Fibroblast of the conjunctiva (primary cell): ENCODE results near the gene DEF6.

Source experiments
- DNase-seq: peaks from one replicate; pipeline ENCODE4 v3.0.0-alpha.2; 2010; ENCODE audit warnings: low read depth

The DEF6 gene

GRCh38 chr6:35351422-35351821, 53.8 kb downstream of the DEF6 start:
- no peak for DNase-seq

DNA sequence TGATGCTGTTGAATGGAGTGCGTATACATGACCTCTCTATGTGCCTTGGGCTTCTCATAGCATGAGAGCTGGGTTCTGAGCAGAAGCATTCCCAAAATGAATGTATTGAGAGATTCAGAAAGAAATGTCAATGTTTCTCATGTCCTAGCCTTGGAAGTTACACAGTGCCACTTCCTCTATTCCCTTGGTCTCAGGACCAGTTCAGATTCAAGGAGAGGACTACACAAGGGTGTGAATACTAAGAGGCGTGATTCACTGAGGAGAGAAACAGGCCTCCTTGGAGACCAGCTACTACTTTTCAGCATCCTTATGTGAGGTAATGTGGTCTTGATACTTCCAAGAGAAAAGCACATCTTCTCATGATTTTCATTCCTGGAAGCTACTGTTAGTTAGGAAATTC, 55.1 kb downstream of the DEF6 start:
- DNase-seq: no peak

- DNase-seq: no peak
These were observed 56.9 kb downstream of the DEF6 start for GRCh38 chr6:35354361-35355135.

- DNase-seq: no peak
These were observed 58.8 kb downstream of the DEF6 start for GRCh38 chr6:35356391-35356790.

DNA sequence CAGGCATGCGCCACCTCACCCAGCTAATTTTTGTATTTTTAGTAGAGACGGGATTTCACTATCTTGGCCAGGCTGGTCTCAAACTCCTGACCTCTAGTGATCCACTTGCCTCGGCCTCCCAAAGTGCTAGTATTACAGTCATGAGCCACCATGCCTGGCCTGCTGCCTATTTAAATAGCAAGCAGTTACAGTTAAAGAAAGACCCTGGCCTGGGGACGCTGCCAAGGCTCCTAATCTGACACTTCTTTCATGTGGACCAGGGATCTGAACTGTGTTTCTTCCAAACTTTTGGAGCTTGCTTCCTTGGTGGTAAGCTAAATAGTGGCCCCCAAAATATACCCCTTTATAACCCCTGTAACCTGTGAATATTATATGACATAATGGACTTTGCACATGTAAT, 60.1 kb downstream of the DEF6 start:
- DNase-seq: no peak

GRCh38 chr6:35358086-35358485, 60.5 kb downstream of the DEF6 start:
- no peak for DNase-seq

GRCh38 chr6:35359346-35359743, 61.7 kb downstream of the DEF6 start:
- DNase-seq: no peak

DNA sequence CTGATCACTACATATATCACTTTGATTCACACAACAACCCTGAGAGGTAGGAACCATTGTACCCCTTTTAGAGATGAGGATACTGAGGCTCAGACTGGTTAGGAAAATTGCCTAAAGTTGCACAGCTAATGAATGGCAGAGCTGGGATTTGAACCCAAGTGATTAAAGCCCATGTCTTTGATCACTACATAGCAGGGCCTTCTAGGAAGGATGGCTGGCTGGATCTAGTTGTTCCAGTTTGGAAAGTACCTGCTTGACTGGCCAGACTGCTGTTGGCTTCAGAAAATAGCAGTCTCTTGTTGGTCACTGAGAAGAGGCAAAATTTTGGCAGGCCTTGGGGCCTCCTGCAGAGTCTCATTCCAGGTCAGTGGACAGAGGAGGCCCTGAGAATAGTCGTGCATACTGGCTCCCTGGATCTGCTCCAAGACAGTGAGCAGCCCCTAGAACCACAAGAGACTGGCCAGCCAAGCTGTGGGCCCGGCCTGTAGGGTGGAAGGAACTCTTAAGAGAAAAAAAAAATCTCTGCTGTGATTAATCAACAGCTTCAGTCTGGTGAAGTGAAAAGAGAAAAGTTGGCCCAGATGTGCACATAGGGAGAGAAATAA, 62.2 kb downstream of the DEF6 start:
- DNase-seq: peak; percentile 80

- no peak for DNase-seq
These were observed 62.9 kb downstream of the DEF6 start for GRCh38 chr6:35360349-35361138.

- DNase-seq: no peak
These were observed 64.6 kb downstream of the DEF6 start for GRCh38 chr6:35362200-35362599.

DNA sequence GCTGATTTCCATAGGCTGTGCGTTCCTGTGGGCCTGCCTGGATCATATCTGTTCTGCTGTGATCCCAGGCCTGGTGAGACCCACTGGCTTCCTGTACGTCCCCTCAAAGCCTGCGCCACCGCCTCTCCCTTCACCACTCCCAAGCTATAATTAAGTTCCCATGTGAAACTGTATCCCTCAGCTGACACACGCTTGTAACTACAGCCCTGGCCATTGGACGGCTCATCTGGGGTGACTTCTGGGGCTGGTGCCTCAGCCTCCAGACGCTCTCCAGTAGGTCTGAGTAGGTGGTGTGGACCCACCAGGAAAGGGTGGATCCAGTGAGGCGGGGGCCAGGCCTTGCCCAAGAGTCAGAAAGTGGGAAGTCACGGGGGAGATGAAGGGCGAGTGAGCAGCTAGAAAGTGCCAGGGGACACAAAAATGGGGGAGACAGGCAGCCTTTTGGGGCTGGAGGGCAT, 65.7 kb downstream of the DEF6 start:
- DNase-seq: peak; percentile 76

DNA sequence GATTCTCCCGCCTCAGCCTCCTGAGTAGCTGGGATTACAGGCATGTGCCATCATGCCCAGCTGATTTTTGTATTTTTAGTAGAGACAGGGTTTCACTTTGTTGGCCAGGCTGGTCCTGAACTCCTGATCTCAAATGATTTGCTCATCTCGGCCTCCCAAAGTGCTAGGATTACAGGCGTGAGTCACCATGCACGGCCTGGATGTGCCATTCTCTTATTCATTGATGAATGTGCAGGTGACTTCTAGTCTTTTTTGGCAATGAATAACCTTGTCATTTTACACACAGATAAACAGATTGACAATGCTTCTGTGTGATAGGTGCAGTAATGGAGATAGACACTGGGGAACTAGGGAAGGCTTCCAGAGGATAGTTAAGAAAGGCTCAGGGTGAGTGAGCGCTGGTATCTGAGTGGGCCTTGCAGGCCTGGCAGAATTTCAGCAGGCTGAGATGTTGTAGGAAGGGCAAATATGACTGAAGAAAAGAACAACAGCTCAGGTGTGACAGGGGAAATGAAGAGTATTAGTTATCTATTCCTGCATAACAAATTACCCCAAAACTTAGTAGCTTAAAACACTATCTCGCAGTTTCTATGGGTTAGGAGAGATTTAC, 68.1 kb downstream of the DEF6 start:
- DNase-seq: no peak

DNA sequence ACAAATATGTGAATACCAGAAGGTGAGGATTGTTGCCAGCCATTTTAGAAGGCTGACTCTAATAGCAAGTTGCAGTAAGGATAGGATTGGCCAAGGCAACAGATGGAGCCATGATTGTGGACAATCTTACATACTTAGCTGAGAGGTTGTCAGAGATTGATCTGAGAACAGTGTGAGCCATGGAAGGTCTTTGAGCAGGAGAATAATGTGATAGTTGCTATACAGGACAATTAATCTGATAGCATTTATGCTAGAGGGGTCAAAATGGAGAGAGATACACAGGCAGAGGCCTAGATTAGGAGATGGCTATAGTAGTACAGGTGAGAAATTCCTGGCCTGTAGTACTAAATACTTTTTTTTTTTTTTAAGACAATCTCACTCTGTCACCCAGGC, 68.6 kb downstream of the DEF6 start:
- DNase-seq: no peak

DNA sequence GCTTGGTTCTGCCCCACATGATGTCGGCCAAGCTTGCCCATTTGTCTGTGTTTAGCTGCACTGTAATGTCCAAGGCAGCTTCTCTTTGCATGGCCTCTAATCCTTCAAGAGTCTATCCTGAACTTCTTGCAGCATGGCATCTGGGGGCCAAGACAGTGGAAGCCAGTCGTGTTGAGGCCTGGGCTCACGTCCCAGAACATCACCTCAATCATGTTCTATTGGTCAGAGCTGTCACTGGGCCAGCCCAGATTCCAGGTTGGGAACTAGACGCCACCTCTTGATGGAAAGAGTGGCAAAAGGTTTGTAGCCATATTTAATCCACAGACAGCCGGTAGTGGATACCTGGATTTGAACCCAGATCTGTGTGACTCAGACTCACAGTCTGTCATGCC, 70.0 kb downstream of the DEF6 start:
- DNase-seq: no peak

GRCh38 chr6:35368038-35368887, 70.6 kb downstream of the DEF6 start:
- no peak for DNase-seq

DNA sequence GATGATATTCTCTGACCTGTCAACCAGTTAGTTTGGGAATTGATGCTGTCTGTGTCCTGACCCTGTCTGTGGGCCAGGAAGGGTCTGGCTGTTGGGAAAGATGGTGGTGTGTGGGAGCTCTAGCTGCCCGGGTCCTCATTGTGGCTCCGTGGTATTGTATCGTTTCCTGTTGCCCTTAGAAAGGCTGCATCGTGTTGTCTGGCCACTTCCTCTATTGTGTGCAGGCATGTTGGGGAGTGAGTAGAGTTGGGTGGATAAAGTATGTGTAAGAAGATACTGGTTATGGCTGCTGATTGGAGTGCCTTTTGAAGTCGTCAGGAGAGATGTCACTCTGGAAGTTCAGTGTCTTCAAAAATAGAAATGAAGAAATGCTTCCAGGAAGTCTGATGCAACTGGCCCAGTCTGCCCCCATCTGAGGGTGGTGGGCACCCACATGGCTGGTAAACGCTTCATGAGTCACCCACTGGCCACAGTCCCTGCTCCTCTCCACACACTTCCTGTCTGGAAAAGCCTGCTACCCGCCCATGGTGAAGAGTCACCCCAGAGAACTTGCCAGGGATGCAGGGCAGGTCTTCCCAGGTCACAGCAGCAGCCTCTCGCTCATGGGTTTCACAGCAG, 72.6 kb downstream of the DEF6 start:
- DNase-seq: peak; percentile 90

DNA sequence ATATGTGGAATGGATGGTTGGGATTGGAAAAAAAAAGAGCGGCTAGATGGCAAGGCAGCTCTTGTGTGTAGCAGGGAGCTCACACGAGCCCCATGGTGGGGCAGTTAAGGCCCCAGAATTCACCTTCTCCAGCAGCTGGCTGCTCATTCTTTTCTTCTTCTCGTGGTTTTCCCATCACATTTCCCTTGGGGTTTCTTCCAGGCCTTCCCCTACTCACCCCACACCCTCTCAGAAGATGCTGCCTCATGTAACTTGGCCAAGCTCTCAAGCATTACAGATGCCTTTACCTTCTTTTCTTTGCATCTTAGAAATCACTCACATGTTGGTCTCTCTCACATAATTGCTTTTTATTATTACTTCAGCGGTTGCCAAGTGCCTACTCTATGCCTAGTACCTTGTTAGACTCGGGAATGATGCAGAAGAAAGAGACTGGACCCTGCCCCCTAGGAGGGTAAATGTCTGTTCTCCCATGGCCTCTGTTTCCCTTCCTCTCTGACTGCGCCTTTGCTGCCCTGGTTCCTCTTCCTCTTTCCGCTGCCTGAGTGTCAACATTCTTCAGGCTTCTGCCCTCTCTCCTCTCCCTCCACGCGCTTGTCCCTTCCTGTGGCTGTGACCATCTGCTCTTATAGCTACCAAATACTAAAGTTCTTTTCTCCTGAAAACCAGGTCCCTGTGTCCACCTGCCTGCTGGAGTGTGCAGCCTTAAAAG, 73.3 kb downstream of the DEF6 start:
- DNase-seq: peak; percentile 49
